ENCODE data around the gene LTBP3. TPM values are rescaled to one million over a fixed set of nuclear protein-coding genes. Genes with fewer than 3 reads are reported as not detected.

Gene LTBP3
- total and polyA plus RNA-seq, 12 donors, result 42.7 to 92.5 (median 72.8) TPM

GRCh38 chr11:65592858-65593517 is 34.8 kb upstream of the LTBP3 start:
- WGBS, 2 donors, result 85 to 90% methylated on average over 22 of the region's 22 CpGs
- intact Hi-C loops (cut with DNase I), result loop anchor here in 4 of 10 donors (2.0 to 5.0 kb wide), 2 partner anchors 51 to 52 kb away; no protein-coding TSS in a partner anchor
- Histone ChIP-seq H3K4me1 (peaks cover 19 to 65% (median 39%) of the 10 kb centered on the region in 9 donors), H3K27ac (peak overlapping the region in 4 of 10 donors; percentile 26 to 75 (median 68)), H3K27me3 (no peaks in the 10 kb centered on the region), H3K4me3 (peak overlapping the region in 1 of 10 donors; percentile 40), H3K36me3 (peaks cover 0 to 63% (median 23%) of the 10 kb centered on the region in 9 donors), H3K9me3 (no peaks in the 10 kb centered on the region)
- no peak for ATAC-seq
- no peak for DNase-seq
- TF ChIP-seq CTCF (IDR thresholded peaks at IDR 0.05), result no peak

- Histone ChIP-seq H3K36me3 (peaks cover 0 to 60% (median 18%) of the 10 kb centered on the region in 9 donors), H3K27me3 (no peaks in the 10 kb centered on the region), H3K9me3 (no peaks in the 10 kb centered on the region), H3K4me1 (peaks cover 21 to 73% (median 47%) of the 10 kb centered on the region in 9 donors), H3K4me3 (peak overlapping the region in 9 of 10 donors; percentile 4 to 41 (median 31)), H3K27ac (peak overlapping the region in 9 of 10 donors; percentile 44 to 78 (median 65))
- 42 to 48% methylated on average over 89 to 106 of the region's 106 CpGs for WGBS, 2 donors
- peak in 3 of 9 donors; percentile 14 to 40 (median 33) for TF ChIP-seq CTCF (IDR thresholded peaks at IDR 0.05)
- ATAC-seq, result peak in 6 of 8 donors; percentile 10 to 36 (median 24)
- intact Hi-C loops (cut with DNase I), result loop anchor here in 4 of 10 donors (2.0 to 5.0 kb wide), 2 partner anchors 50 to 51 kb away; no protein-coding TSS in a partner anchor
- peak in 1 of 2 donors; percentile 55 for DNase-seq
Measured at GRCh38 chr11:65591939-65592857, 34.0 kb upstream of the LTBP3 start.

- Histone ChIP-seq H3K4me1 (peaks cover 29 to 84% (median 57%) of the 10 kb centered on the region in 9 donors), H3K9me3 (no peaks in the 10 kb centered on the region), H3K27me3 (no peaks in the 10 kb centered on the region), H3K27ac (peak overlapping the region in 4 of 10 donors; percentile 22 to 81 (median 50)), H3K36me3 (peaks cover 0 to 72% (median 18%) of the 10 kb centered on the region in 9 donors), H3K4me3 (no peak overlapping the region)
- intact Hi-C loops (cut with DNase I), result loop anchor here in 2 of 10 donors (5.0 kb wide), 1 partner anchor 48 kb away; no protein-coding TSS in a partner anchor
- WGBS, 2 donors, result 51 to 59% methylated on average over 8 of the region's 8 CpGs
- TF ChIP-seq CTCF (IDR thresholded peaks at IDR 0.05), result peak in 1 of 9 donors; percentile 5
- DNase-seq (peak in 1 of 2 donors; percentile 57), ATAC-seq (no peak)
Measured at GRCh38 chr11:65590240-65590738, 32.1 kb upstream of the LTBP3 start.

Measured in heart right ventricle (tissue), 16 donors.